Mucosa of descending colon (tissue), 3 donors: ENCODE results near the gene ST6GAL1. TPM values are rescaled to one million over a fixed set of nuclear protein-coding genes. Genes with fewer than 3 reads are reported as not detected.

Experiments used
- ATAC-seq: fragments of 200-7000 bp; cut with Tn5 transposase; one replicate; pipeline ENCODE4 v1.9.1; 2020; ENCODE audit warnings: mild to moderate bottlenecking, moderate library complexity
- DNase-seq, 3 donors: peaks; one replicate each; pipeline ENCODE4 v3.0.0-alpha.2; 2020
- H3K36me3 ChIP-seq: fragments of 200-600 bp; one replicate; pipeline ENCODE4 v1.8.0; 2021; ENCODE audit warnings: low read depth, mild to moderate bottlenecking
- H3K4me1 ChIP-seq: fragments of 200-600 bp; one replicate; pipeline ENCODE4 v1.8.0; 2021; ENCODE audit warnings: low read depth, mild to moderate bottlenecking
- H3K4me3 ChIP-seq: fragments of 200-600 bp; one replicate; pipeline ENCODE4 v1.8.0; 2021; ENCODE audit warnings: mild to moderate bottlenecking
- H3K9me3 ChIP-seq: fragments of 200-600 bp; one replicate; pipeline ENCODE4 v1.8.0; 2021; ENCODE audit warnings: mild to moderate bottlenecking
- CTCF ChIP-seq: fragments of 200-600 bp; IDR thresholded peaks from one replicate; pipeline ENCODE4 v1.8.0; 2022; ENCODE audit warnings: antibody characterized with exemption, mild to moderate bottlenecking
- intact Hi-C, 2 donors: fragments of 100-400 bp; cut with DNase I in 1 of 2; cut with micrococcal nuclease in 1 of 2; formaldehyde crosslinking; loops; one replicate each; pipeline versions ENCODE4 v1.11.0 to v1.11.1; 2022; cut with DNase I, micrococcal nuclease
- total RNA-seq, 3 donors: library from RNA; stranded (reverse); fragmentation: NEBNext Ultra II Directional in 2 of 3; extraction: Animal tissue kit (Norgen Biotek cat#: 25700) in 2 of 3; gene quantifications; one replicate each; pipeline versions ENCODE4 v1.2.1 to v1.2.4, GENCODE V29; 2021 to 2023
- donor health status: DM: no; HTN: no; CAD: no; lungs with moderate emphysema.
- donor health status: DM: no; HTN: no; CAD: no.
- donor health status: DM: no; HTN: yes; CAD: no.

ST6GAL1 gene
- total RNA-seq, 3 donors from 2014 or later, result 23.5 to 58.9 (median 53.6) TPM

DNA sequence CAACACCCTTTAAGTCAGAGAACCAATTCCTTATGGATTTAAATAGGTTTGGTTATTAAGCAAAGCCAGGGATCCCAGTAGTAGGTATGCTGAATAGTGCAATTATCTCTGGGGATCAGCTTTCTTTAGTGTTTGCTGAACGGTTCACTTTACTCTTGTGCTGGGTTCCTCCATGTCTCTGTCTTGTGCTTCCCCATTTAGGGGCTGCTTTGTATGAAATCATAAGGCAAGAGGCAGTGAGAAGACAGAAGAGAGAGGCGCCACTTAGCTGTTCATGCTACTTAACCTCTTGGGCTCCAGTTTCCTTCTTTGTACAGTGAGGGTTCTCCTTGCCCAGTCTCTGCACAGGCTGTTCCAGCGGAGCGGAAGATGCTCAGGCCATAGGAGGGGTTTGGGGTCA is 3.5 kb downstream of the ST6GAL1 start:
- Histone ChIP-seq H3K4me1 (peaks cover 8% of the 10 kb centered on the region), H3K9me3 (no peaks in the 10 kb centered on the region), H3K4me3 (no peak overlapping the region), H3K36me3 (no peaks in the 10 kb centered on the region)
- no peak for TF ChIP-seq CTCF
- ATAC-seq (no peak), DNase-seq (no peak)
- intact Hi-C loops, result no loop called here

- no peak for TF ChIP-seq CTCF
- H3K4me1 ChIP-seq, result peaks cover 5% of the 10 kb centered on the region
- DNase-seq (no peak), ATAC-seq (no peak)
- intact Hi-C loops, result no loop called here
- no peaks in the 10 kb centered on the region for H3K36me3 ChIP-seq
- no peaks in the 10 kb centered on the region for H3K9me3 ChIP-seq
- H3K4me3 ChIP-seq, result no peak overlapping the region
These were observed 4.8 kb downstream of the ST6GAL1 start for GRCh38 chr3:186935133-186935532.

DNA sequence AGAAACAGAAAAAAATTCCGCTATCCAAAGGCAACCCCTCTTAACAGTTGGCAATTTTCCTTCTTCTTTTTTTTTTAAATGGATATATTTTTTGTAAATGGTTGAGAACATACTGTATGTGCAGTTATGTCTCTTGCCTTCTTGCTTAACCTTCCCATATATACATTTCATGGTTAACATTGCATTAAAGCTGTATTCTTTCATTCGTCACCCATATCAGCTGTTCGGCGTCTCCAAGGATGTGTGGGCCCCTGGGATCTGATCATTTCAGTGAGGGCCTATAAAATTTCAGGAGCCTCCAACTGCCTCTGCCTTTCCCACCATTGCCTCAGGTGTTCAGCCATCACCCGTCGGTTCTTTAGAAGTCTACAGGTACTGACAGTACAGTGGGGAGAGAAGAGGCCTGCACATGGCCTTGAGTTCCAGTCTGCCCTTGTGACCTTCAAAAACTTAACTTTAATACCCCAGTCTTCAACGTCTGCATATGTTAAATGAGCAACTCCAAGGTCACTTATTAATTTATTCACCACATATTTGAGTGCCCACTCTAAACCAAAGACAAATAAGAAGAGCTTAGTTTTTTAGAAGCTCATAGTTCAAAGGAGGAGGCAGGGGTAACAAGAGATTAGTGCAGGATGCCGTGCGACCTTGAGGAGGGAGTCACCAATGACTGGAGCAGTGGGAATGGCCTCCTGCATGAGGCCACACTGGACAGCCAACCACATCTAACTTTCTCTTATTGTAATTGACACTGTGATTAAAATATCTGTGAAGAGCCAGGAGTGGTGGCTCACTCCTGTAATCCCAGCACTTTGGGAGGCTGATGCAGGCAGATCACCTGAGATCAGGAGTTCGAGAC is 6.9 kb downstream of the ST6GAL1 start:
- no peaks in the 10 kb centered on the region for H3K9me3 ChIP-seq
- no peak for TF ChIP-seq CTCF
- H3K36me3 ChIP-seq, result no peaks in the 10 kb centered on the region
- intact Hi-C loops, result no loop called here
- H3K4me3 ChIP-seq, result no peak overlapping the region
- DNase-seq (no peak), ATAC-seq (no peak)
- H3K4me1 ChIP-seq, result no peaks in the 10 kb centered on the region

DNA sequence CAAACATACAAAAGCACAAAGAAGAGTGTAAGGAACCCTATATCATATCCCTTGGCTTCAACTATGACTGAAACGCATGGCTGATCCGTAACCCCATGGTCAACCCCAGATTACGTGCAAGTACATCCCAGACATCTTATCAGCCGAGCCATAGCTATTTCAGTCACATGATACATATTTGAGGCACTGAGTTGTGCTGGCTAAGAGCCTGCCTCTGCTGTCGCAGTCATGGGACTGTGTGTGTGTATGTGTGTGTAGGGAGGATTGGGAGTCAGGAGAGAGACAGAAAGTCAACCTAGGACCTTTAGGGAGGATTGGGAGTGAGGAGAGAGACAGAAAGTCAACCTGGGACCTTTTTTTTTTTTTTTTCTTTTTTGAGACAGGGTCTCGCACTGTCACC is 8.4 kb downstream of the ST6GAL1 start:
- Histone ChIP-seq H3K4me1 (no peaks in the 10 kb centered on the region), H3K36me3 (no peaks in the 10 kb centered on the region), H3K9me3 (no peaks in the 10 kb centered on the region), H3K4me3 (no peak overlapping the region)
- ATAC-seq (no peak), DNase-seq (no peak)
- intact Hi-C loops, result no loop called here
- TF ChIP-seq CTCF, result no peak

DNA sequence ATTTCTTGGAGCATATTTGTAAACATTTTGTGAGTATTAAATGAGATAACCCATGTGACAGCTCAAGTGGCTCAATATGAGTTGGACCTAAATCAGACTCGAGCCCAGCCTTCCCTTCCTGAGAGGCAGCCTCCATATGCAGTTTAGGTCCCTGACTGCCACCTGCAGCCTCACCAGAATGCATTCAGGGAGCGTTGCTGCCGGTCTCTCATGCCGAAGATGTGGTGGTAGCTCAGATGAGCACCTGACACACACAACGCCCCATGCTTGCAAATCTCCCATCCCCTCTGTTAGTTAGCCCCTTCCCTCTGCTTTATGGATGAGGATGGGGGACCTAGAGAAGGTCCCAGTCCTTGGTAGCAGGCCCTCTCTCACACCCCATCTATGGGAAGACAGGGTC is 9.2 kb downstream of the ST6GAL1 start:
- Histone ChIP-seq H3K4me3 (no peak overlapping the region), H3K4me1 (no peaks in the 10 kb centered on the region), H3K9me3 (no peaks in the 10 kb centered on the region), H3K36me3 (no peaks in the 10 kb centered on the region)
- no peak for TF ChIP-seq CTCF
- DNase-seq (no peak), ATAC-seq (no peak)
- intact Hi-C loops, result no loop called here
